ENCODE data around the gene CFAP90. TPM values are rescaled to one million over a fixed set of nuclear protein-coding genes. Genes with fewer than 3 reads are reported as not detected.

Gene CFAP90
- polyA plus RNA-seq, 1 experiment: 0.10 TPM

- peaks cover 9% of the 10 kb centered on the region for H3K36me3 ChIP-seq (ENCODE audit: control insufficient read depth, insufficient read depth, low read length)
- POLR2A ChIA-PET: interaction anchor here (0.7 kb wide), 1 partner anchor 579 kb away, joined by 3 read pairs; no protein-coding TSS in a partner anchor
Measured at GRCh38 chr5:7878381-7878873, 27.5 kb upstream of the CFAP90 start.

GRCh38 chr5:7877851-7878250, 26.9 kb upstream of the CFAP90 start:
- no peak for DNase-seq (ENCODE audit: low read depth)
- no peak for TF ChIP-seq CTCF (IDR thresholded peaks at IDR 0.05; ENCODE audit: insufficient read depth, low read depth, low read length)
- ChIA-PET POLR2A (interaction anchor here (0.7 kb wide), 1 partner anchor 579 kb away, joined by 3 read pairs; no protein-coding TSS in a partner anchor), CTCF (interaction anchor here (1.0 kb wide), 1 partner anchor 10 kb away, joined by 3 read pairs; no protein-coding TSS in a partner anchor)
- Histone ChIP-seq H3K4me3 (ENCODE audit: low read depth, low read length) (no peak overlapping the region), H3K36me3 (ENCODE audit: control insufficient read depth, insufficient read depth, low read length) (peaks cover 9% of the 10 kb centered on the region), H3K27me3 (ENCODE audit: control insufficient read depth, insufficient read depth, low read length) (no peaks in the 10 kb centered on the region)

More at GRCh38 chr5:7878381-7878873, 27.5 kb upstream of the CFAP90 start:
- no peak for DNase-seq (ENCODE audit: low read depth)
- no peaks in the 10 kb centered on the region for H3K27me3 ChIP-seq (ENCODE audit: control insufficient read depth, insufficient read depth, low read length)
- H3K4me3 ChIP-seq (ENCODE audit: low read depth, low read length): no peak overlapping the region
- CTCF ChIA-PET: interaction anchor here (0.8 to 1.0 kb wide), 3 partner anchors 8 to 48 kb away, joined by 3 to 4 read pairs (median 3); no protein-coding TSS in a partner anchor
- no peak for TF ChIP-seq CTCF (IDR thresholded peaks at IDR 0.05; ENCODE audit: insufficient read depth, low read depth, low read length)

- H3K27me3 ChIP-seq (ENCODE audit: control insufficient read depth, insufficient read depth, low read length): no peaks in the 10 kb centered on the region
- no peak for TF ChIP-seq CTCF (IDR thresholded peaks at IDR 0.05; ENCODE audit: insufficient read depth, low read depth, low read length)
- POLR2A ChIA-PET: no interaction called here
- no peak for DNase-seq (ENCODE audit: low read depth)
- peaks cover 9% of the 10 kb centered on the region for H3K36me3 ChIP-seq (ENCODE audit: control insufficient read depth, insufficient read depth, low read length)
- H3K4me3 ChIP-seq (ENCODE audit: low read depth, low read length): no peak overlapping the region
- CTCF ChIA-PET: interaction anchor here (1.0 to 3.3 kb wide), 2 partner anchors 11 to 19 kb away, joined by 3 to 16 read pairs; no protein-coding TSS in a partner anchor
Measured at GRCh38 chr5:7876867-7877266, 25.9 kb upstream of the CFAP90 start.

- TF ChIP-seq CTCF (IDR thresholded peaks at IDR 0.05; ENCODE audit: insufficient read depth, low read depth, low read length): no peak
- POLR2A ChIA-PET: no interaction called here
- Histone ChIP-seq H3K36me3 (ENCODE audit: control insufficient read depth, insufficient read depth, low read length) (peaks cover 6% of the 10 kb centered on the region), H3K4me3 (ENCODE audit: low read depth, low read length) (no peak overlapping the region), H3K27me3 (ENCODE audit: control insufficient read depth, insufficient read depth, low read length) (no peaks in the 10 kb centered on the region)
- CTCF ChIA-PET: interaction anchor here (3.3 kb wide), 1 partner anchor 12 kb away, joined by 16 read pairs; no protein-coding TSS in a partner anchor
- no peak for DNase-seq (ENCODE audit: low read depth)
Measured at GRCh38 chr5:7875151-7875550, 24.2 kb upstream of the CFAP90 start.

- POLR2A ChIA-PET: no interaction called here
- Histone ChIP-seq H3K4me3 (ENCODE audit: low read depth, low read length) (no peak overlapping the region), H3K27me3 (ENCODE audit: control insufficient read depth, insufficient read depth, low read length) (no peaks in the 10 kb centered on the region), H3K36me3 (ENCODE audit: control insufficient read depth, insufficient read depth, low read length) (peaks cover 4% of the 10 kb centered on the region; the same call in 1 of the 2 replicates)
- DNase-seq (ENCODE audit: low read depth): no peak
- TF ChIP-seq CTCF (IDR thresholded peaks at IDR 0.05; ENCODE audit: insufficient read depth, low read depth, low read length): no peak
- CTCF ChIA-PET: interaction anchor here (3.3 kb wide), 1 partner anchor 13 kb away, joined by 16 read pairs; no protein-coding TSS in a partner anchor
Measured at GRCh38 chr5:7874639-7875038, 23.7 kb upstream of the CFAP90 start.
